ENCODE data around the gene AMIGO2.
A peak's percentile ranks its signal among the peaks of the same experiment; 100 is the strongest.

Gene AMIGO2

DNA sequence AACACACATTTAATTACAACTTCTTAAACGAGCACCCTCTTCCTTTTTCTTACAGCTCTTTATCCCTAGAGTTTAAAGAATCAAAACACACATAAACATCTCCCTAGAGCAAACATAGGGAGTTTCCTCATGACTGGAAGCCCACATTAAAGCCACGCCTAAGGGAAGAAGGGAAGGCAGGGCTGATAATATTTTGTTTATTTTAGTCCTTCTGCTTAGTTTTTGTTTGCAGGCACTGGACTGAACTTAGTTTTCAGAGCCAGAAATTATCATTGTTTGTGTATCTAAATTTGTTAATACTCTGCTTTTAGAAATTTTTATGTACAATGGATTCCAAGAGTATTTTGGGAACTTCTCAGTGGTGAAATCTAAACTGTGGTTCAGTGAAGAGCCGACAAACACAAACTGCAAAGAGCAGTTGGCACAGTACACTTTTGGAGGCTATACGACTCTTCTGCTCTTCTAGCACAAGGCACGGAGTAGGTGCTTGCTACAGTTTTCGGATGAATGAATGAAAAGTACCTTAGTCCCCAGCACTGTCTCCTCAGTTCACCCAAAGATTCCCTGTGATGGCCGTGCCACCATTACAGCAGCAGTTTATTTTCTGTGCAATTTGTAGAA is 17.6 kb upstream of the AMIGO2 start:
- DNase-seq: no peak

- no peak for DNase-seq
Observed at GRCh38 chr12:47095446-47096236, 15.9 kb upstream of the AMIGO2 start.

DNA sequence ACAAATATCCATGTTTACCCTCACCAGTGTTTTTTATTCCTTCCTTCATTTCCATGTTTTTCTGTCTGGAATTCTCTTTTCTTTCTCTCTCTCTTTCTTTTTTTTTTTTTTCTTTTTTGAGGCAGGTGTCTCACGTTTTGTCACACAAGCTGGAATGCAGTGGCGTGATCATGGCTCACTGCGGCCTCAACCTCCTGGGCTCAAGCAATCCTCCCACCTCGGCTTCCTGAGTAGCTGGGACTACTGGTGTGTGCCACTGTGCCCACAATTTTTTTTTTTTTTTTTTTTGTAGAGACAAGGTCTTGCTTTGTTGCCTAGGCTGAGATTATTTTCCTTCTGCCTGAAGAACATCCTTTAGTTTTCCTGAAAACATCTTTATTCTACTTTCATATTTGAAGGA is 15.0 kb upstream of the AMIGO2 start:
- peak; percentile 9 for DNase-seq

DNA sequence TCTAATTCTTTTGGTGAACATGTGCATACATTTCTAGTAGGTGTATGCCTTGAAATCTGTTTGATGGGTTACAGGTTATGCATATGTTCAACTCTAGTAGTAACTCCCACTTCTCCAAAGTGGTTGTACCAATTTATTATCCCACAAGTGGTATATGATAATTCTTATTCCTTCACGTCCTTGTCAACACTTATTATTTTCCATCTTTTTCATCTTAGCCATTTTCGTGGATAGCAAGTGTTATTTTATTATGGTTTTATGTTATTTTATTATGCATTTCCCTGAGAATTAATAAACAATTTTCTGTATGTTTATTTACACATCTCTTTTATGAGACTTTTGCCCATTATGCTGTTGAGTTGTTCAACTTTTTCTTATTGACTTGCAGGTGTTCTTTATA is 11.2 kb upstream of the AMIGO2 start:
- no peak for DNase-seq

DNA sequence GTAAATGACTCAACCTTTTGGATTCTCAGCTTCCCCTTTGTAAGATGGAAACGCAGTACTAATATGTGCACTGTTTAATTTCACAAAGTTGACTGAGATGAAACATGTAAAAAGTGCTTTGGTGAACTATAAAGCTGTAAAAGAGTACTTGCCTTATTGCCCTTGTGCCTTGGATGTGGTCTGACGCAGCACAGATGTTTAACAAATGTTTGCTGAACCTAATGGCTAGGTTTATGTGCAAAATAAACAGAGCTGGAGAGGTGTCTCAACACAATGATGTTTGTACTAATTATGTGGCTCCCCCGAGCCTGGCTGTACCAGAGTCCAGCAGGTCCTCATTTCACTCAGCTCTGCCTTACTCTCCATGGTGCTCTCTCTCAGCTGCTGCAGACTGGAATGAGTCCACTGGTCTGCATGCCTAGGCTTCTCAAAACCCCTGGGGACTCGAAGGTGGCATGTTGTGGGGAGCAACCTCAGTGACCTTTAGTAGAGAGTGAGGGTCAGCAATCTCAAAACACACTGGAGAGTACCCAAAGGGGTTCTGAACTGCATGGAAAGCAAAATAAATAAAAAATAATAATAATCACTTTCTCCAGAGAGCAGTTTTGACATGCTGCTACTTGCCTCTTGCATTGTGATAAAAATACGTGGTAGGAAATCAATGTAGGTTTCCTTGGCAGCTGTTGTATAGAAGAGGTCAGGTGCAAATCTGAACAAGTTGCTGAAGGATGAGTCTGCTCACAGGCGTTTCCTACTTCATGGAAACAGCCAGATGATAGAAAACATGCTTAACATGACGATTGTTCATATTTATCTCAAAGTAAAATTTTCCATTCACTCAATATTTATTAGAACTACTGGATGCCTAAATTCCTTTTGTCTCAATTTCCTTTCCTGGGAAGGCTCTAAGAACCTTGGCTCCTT is 8.5 kb upstream of the AMIGO2 start:
- DNase-seq: no peak

DNA sequence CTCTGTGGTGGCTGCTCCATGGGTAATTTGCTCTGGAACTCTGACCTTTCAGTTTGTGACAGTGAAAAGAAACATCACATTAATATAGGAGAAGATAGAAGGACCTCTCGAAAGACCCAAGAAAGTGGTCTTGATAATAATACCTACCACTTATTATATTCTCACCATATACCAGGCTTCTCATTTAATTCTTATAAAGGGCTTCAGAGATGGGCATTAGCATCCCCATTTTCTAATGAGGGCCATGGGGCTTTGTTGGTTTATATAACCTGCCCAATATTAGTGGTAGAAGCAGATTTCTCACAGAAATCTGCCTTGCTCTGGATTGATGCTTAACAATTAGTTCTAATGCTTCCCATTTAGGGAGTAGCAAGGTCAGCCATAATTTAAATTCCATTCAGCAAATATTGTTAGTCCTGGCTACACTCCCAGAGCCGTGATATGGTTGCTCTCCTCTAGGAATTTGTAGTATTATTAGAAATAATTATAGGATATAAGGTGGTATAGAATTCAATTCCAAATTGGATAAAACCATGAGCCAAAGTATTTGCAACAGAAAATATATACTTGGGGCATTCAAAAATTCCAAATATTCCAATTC is 7.4 kb upstream of the AMIGO2 start:
- no peak for DNase-seq

GRCh38 chr12:47085815-47086252 is 6.1 kb upstream of the AMIGO2 start:
- DNase-seq: peak; percentile 58

DNA sequence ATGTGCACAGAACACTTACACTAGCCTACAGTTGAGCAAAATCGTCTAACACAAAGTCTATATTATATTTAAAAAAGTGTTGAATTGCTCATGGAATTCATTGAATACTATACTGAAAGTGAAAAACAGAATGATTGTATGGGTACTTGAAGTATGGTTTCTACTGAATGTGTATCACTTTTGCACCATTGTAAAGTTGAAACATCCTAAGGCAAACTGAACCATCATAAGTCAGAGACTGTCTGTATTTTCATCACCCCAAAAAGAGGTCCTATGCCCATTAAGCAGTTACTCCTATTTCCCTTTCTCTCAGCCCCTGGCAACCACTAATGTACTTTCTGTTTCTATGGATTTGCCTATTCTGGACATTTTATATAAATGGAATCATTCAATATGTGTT is 4.4 kb upstream of the AMIGO2 start:
- DNase-seq: no peak

DNA sequence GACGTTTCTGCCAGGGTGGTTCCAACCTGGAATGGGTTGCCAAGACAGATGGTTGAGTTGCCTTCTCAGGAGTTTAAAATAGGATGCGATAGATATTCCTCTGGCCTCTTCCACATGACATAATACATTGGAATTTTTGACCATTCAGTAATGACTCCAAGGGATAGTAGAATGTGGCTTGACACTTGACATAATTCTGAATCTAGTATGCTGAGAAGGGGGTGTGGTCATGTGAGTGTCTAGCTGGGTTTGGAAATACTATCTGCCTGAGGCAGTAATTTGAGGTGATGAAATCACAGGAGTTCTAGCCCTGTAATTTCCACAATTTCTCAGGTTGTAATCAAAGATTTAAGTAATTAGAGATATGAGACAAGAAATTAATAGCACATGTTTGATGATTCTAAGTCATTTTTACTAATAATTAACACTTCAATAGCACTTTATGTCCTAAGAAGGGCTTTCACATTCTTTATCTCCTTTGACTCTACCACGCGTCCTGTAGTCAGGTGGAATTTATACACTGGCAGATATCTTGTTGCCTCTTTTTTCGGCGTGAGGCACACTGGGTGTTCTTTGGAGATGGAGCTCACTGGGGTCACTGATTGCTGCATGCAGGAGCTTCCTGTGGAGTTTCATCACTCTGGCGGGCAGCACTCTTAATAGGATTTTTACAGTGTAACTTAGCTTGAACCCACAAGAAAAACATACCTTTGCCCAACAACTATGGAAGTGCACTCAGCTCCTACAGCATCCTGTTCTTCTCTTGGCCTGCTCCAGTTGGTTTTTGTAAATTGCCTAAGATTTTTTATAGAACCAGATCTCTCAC is 3.2 kb upstream of the AMIGO2 start:
- no peak for DNase-seq

DNA sequence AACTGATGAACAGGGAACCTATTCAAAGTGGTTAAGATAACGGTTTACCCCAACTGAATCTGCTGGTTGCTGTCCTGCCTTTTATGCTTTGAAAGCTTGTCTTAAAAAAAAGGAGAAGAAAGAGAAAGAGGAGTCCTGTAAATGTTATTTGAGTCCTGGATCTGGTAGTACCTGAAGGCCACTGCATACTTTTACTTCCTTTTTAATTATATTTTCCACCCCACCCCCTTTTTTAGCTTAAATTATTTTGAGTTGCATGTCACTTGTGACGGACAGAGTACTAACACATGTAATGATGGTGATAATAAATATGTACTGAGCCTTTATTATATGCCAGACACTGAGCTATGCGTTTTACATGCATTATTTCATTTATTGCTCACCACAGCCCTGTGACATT is 2.5 kb upstream of the AMIGO2 start:
- no peak for DNase-seq

DNA sequence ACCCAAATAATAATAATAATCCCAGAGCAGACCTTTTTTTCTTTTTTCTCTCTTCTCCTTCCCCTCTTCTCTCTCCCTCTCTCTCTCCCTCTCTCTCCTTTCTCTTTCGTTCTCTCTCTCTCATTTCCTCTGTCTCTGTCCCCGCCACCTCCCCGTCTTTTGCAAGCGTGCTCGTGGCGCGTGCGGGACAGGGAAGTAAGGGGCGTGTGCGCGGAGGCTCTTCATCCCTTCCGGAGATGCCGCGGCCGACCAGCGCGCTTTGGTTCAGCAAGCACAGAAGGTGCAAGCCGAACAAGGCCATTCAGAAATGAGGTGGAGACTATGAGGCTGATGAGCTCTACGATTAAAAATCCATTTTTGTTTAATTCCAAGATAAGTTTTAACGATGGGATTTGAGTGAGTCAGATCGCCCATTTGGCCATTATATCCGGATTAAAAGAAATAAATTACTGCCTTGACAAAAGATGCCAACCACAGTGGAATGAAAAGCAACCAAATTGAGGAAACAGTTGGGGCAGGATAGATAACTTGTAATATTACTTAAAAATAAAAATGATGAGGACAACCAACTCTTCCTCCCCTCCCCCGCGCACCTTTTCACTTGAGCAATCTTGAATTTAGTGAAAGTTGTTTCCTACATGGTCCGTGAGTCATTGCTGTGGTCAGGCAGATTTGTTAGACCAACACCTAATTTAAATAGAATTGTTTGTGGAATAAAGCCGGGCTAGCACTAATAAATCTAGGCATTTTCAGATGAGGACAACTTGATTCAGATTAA is 1.2 kb upstream of the AMIGO2 start:
- peak; percentile 62 for DNase-seq

- peak; percentile 50 for DNase-seq
Observed at GRCh38 chr12:47079981-47080724, 394 bp upstream of the AMIGO2 start.

DNA sequence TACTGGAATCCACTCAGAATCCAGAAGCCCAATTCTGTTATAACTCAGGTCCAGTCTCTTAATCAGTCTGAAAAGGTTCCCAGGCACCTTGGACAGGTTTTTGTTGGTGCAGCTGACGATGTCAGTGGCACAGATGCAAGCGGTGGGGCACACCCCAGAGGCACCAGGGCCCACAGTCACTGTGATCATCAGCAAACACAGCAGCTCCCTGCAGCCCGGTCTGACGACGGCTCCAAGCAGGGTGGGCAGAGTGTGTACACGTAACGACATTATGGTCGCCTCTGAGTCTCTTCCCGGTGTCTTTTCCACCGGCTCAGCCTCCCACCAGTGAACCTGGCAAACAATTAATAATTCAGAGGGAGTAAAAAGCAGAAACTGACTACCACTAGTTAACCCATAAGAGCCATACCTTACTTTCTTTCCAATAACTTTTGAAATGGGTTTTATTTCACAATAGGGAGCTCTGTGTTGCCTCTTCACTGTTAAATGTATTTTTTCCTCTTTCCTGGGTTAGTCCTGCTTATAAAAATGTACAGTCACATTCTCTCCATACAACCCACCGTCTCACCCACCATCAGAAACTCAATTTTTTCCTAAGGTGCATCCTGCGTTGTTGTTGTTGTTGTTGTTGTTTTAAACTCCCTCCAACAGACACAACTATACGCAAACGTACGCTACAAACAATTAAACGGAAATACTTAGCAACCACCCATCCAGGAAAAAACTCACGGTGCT is 859 bp downstream of the AMIGO2 start:
- DNase-seq: peak; percentile 63

GRCh38 chr12:47078086-47078395 is 1.7 kb downstream of the AMIGO2 start:
- DNase-seq: no peak

DNA sequence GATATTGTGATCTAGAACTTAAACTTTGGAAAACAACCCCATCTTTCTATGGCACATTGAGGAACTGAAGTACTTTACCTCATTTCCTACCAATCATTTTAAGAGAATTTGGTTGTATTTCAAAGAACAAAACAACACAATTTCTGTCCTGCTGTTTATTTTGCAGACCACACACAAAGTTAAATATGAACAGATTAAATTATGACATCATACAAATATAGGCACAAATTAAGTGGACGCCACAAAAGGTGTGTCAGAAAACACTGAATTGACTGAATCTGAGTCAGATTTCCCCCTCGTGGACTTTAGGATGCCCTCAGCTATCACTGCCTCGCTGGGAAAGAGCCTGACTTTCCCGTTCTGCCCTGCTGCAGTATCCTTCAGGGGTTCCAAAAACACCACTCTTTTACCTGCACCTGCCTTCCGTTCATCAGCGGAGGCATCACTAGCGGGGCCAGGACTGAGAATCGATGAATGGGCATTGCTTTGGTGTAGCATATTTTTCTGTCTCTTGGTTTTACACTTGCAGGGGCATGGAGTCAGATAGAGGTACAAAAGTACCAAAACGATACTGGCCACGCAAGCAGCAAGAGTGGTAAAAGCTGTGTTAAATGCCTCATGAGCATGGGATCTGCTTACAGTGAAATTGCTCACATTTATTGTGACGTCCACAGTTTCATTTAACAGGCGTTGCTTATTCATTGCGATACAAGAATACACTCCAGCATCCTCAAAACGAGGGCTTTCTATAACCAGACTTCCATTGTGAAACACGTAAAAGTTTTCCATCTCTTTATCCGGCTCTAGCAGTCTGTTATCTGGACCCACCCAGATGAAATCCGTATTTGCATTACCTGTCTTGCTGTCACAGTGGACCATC is 2.3 kb downstream of the AMIGO2 start:
- DNase-seq: no peak

GRCh38 chr12:47075192-47076084 is 4.3 kb downstream of the AMIGO2 start:
- DNase-seq: no peak

DNA sequence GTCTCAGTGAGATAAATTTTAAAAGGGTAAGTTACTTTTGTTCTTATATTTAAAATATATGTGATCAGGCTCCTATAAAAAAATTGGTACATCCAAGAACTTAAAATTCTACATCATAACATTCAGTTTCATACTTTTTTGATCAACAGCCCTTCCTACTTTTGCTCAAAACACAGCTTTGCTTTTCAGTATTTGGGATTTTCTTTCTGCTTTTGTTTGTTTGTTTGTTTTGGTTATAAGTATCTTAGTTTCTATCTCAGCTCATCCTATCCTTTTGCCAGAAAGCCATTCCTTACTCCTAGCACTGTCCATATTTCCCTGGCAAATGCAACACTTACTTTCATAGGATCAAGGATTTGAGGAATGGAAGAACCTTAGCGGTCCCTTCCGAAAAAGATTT is 5.0 kb downstream of the AMIGO2 start:
- DNase-seq: no peak

DNA sequence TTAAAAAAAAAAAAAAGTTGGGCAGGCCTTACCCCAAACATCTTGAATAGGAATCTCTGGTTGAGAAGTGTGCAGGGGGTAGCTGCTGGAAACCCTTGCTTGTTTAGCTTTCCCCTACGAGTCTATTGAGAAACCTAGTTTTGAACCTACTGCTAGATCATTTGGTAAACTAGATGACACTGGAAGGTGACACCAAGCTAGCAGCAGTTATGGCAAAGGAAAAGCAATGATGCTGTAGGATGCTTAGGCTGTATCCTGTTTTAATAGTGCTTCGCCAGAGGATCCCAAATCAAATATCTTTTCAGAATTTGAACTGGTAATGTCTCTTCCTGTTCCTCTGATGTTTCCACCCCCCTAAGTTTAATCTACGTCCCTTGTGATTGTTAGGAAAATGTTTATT is 5.8 kb downstream of the AMIGO2 start:
- no peak for DNase-seq

Measured in CD4-positive, alpha-beta T cell treated with Interleukin-6 for 4 hours (primary cell).